T-helper 2 cell treated with Interferon-gamma antibody and Interleukin-4, amounts not matched to agents 100 ng/mL and 5 ng/mL, for 36 hours (primary cell): ENCODE data around the gene LMO7. TPM values are rescaled to one million over a fixed set of nuclear protein-coding genes. Genes with fewer than 3 reads are reported as not detected.
"Not testable (repeated sequence)": the region's sequence is repeated elsewhere in the genome, so short reads cannot be mapped to it uniquely, and the experiment has no call there.

Source experiments
- intact Hi-C: fragments of 100-400 bp; cut with micrococcal nuclease; formaldehyde crosslinking; loops from one replicate; pipeline ENCODE4 v1.15.1; 2023
- total RNA-seq: library from RNA; stranded (reverse); gene quantifications from 2 replicates; pipeline ENCODE4 v1.2.3, GENCODE V29; 2022

The LMO7 gene
- total RNA-seq, 1 donor from 2014 or later, result 15.2 TPM

DNA sequence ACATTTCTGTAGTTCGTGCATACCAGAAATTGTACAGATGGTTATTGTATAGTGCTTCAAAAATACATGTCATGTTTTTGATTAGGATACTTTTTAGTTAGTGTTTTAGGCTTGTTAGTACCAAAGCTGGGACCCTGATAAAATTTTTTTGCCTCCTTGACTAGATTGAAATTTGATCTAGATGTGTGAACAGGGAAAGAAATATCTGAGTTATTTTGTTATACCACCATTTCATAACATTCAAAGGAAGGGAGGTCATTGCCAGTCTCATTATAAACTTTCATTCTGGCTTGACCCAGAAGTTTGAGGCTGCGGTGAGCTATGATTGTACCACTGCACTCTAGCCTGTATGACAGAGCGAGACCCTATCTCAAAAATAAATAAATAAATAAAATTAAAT, 9.0 kb downstream of the LMO7 start:
- intact Hi-C loops, result no loop called here

- intact Hi-C loops, result no loop called here
Observed at GRCh38 chr13:75647126-75647784, 11.1 kb downstream of the LMO7 start.

- intact Hi-C loops, result no loop called here
Observed at GRCh38 chr13:75648446-75648845, 12.3 kb downstream of the LMO7 start.

DNA sequence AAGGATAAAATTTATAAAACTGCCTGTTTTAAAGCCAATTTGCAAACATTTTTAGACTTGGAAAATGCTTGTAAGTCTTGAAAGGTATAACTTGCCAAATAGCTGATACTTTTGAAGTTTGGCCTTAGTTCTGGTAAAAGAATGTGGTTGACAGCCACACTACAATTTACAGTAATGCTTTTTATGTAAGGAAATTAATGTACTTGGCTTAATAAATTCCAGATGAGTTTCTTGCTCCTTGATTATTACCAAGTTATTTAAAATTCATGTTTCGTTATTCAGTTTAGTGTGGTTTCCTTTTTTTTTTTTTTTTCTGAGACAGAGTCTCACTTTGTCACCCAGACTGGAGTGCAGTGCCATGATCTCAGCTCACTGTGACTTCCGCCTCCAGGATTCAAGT, 14.9 kb downstream of the LMO7 start:
- intact Hi-C loops, result no loop called here

GRCh38 chr13:75652726-75653125, 16.6 kb downstream of the LMO7 start:
- intact Hi-C loops, result no loop called here

DNA sequence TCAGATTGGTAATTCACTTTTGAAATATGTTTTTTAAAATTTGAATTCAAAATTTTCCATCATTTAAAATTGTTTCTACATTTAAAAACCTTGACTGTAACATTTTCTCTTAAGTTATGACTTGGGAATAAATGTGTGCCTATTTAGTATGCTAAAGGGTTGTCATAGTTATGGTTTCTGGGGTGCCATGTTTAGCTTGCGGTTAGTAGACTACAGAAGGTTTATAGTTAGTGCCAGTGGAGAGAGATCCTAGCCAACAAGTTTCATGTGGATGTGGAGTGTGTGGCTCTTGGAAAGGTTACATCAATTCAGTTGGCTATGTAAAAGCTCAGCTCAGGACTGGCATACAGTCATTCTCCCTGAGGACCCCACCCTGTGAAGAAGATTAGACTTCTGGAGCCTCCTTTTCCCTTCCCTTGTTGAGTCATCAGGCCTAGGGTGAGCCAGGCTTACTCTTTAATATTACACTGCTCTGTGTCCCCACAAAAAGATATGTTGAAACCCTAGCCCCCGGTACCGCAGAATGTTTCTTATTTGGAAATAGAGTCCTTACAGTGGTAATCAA, 20.4 kb downstream of the LMO7 start:
- intact Hi-C loops, result no loop called here

GRCh38 chr13:75657111-75657510, 21.0 kb downstream of the LMO7 start:
- intact Hi-C loops, result no loop called here

DNA sequence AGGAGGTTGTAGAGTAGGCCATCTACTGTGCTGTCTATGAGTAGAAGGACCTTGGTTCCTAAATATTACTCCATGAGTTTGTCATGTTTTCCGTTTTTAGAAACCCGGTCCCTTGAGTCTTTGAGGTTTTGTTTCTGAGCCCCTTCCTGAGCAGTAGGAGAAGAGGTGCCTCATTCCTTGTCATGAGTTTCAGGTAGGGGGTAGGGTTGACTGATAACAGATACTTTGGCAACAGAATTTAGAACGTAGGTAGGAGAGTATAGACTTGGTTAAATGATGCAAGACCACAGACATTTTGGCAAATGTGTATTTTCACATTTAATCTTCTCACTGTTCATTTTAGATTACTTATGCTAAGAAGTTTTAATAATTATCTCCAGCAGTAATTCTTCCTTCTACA, 24.6 kb downstream of the LMO7 start:
- intact Hi-C loops, result no loop called here

GRCh38 chr13:75661443-75661842, 25.3 kb downstream of the LMO7 start:
- intact Hi-C loops, result no loop called here

DNA sequence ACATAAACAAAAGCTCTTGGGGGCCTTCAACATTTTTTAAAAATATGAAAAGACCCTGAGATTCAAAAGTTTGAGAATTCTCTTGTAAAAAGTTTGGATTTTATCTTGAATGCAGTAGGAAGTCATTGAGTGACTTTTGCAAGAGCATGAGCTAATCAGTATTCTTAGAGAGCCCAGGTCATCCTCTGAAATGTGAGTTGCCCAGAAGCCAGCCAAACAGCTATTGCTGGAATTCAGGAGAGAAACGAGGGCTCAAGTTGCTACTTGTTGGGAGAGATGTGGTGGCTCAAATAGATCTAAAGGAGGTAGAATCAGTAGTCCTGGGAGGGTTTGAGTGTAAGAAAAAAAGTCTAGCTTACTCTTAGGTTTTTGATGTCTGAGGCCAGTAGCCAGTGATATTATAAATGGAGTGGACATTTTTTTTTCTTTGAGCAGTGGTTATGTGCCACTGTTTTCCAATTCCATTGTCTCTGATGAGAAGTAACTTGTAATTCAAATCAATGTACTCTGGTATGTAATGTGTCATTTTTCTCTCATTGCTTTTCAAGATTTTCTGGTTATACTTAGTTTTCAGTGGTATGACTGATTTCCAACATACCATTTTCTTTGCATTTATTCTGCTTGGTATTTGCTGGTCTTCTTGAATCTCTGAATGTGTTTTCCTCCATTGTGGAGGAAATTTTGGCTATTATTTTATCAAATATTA, 30.7 kb downstream of the LMO7 start:
- intact Hi-C loops, result no loop called here

DNA sequence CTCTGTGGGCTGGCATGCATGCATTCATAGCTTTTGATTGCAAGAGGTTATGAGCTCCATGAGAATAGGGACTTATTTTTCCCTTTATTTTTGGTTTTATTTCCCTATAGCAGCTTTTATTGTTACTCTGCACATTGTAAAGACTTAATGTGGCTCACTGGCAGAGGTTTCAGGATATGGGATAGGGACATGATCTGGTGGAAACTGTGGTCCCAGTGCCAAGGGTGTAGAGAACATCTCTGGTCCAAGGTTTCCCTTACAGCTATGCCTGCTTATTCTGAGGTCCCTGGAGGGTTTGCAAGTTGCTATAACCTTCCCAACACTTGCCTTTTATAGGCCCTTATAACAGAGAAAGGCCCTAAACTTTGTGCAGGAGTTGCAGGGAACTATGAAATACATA, 33.6 kb downstream of the LMO7 start:
- intact Hi-C loops, result no loop called here

DNA sequence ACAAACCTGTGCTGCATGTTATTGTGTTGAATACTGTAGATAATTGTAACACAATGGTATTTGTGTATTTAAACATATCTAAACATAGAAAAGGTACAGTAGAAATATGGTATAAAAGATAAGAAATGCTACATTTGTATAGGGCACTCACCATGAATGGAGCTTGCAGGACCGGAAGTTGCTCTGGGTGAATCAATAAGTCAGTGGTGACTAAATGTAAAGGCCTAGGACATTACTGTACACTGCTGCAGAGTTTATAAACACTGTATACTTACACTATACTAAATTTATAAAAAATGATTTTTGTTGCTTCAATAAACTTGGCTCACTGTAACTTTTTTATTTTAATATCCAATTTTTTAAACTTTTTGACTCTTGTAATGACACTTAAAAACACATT, 34.4 kb downstream of the LMO7 start:
- intact Hi-C loops, result no loop called here

DNA sequence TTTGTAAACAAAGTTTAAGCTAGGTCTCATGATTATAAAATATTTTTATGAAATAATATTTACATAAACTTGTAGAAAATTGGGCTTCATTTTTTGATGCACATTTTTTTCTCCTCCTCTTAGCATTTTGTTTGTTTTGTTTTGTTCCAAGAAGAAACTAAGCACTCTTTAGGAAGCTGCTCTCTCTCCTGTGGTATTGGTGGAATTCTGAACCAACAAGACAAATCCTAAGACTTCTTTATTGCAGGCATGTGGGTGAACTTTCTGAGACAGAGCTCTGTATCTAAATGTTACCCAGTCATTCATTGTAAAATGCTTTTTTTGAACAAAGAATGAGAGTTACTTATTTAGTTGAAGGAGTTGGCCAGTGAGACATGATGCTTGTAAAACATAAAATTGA, 39.3 kb downstream of the LMO7 start:
- intact Hi-C loops, result no loop called here

GRCh38 chr13:75679459-75679858, 43.3 kb downstream of the LMO7 start:
- intact Hi-C loops, result no loop called here

DNA sequence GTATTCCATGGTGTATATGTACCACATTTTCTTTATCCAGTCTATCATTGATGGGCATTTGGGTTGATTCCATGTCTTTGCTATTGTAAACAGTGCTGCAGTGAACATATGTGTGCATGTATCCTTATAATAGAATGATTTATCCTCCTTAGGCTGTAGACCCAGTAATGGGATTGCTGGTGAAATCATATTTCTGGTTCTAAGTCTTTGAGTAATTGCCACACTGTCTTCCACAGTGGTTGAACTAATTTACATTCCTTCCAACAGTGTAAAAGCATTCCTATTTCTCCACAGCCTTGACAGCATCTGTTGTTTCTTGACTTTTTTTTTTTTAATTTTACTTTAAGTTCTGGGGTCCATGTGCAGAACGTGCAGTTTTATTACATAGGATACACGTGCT, 44.1 kb downstream of the LMO7 start:
- intact Hi-C loops, result not testable (repeated sequence)

DNA sequence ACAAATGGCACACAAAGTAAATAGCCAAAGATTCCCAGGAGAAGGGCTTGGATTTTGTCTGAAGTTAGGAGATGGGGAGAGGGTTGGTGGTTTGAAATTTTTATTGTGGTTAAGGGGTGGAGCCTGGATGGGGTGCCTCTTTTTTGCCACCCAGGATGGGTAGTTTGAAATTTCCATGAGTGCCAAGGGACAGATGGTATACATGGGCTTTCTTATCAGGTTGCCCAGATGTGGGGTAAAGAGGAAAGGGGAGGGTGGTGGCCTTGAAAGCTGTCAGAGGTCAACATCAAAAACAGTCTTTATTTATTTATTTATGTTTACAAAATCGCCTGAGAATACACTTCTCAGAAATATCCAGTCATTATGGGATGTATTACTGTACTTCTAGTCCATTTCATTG, 46.2 kb downstream of the LMO7 start:
- intact Hi-C loops, result no loop called here

GRCh38 chr13:75685239-75685697, 49.1 kb downstream of the LMO7 start:
- intact Hi-C loops, result no loop called here

- intact Hi-C loops, result no loop called here
Observed at GRCh38 chr13:75687150-75687763, 51.1 kb downstream of the LMO7 start.

GRCh38 chr13:75689686-75690085, 53.6 kb downstream of the LMO7 start:
- intact Hi-C loops, result no loop called here

DNA sequence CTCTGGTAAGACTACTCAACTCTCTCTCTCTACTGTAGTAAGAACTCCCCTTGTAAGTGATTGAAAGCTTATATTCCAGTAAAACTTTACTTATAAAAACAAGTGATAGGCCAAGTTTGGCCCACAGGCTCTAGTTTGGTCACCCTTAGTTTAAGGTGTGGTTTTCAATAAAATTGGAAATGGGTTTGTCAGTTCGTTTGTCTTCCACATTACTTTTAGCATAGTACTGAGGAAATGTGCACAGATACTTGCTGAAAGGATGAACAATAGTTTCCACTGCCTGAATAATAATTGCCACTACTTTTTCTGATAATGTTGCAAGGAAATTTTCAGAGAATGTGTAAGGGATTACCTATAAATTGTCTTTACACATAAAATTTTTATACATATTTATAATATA, 54.5 kb downstream of the LMO7 start:
- intact Hi-C loops, result no loop called here

DNA sequence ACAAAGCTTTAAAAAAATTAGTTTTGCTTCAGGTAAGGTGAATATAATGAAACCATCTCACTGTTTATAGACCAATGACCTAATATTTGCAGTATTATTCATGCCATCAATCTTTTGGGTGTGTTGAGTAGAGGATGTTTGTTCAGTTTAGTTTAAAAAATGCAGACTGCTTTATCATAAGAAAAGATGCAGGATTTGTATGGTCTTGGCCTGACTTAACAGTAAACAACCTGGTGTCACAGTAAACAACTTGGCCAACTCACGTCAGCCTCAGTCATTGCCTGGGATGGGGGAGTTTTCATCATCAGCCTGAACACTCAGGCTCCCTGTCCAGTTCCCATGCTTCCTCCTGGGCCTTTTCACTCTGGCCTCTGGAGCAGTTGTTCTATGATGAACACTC, 55.1 kb downstream of the LMO7 start:
- intact Hi-C loops, result no loop called here

DNA sequence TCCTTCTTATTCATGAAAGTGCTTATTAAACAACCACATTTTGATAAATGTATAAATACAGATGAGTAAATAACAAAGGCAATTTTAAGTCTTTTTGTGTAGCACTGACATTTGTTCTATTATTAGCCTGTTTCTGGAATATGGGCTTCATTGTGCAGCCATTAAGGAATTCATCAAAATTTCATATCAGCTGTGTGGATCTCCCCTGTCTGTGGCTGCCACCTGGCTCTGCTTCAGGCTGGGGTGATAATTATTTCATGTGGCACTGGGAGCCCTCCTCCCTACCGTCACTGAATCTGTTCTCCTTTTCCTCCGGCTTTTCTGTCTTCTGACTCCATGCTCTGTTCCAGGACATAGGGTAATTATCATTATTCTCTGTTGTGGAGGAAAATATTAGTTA, 57.1 kb downstream of the LMO7 start:
- intact Hi-C loops, result no loop called here
